Esophagus muscularis mucosa (tissue), 4 donors: ENCODE results near the gene MED22.

Source experiments
- CTCF ChIP-seq, 3 experiments: fragments of 200-600 bp in 2 of 3; fragments of 450-650 bp in 1 of 3; sonication (generic) in 2 of 3; IDR thresholded peaks; one replicate each; pipeline ENCODE4 v1.5.1; 2017 to 2019; ENCODE audit warnings: antibody characterized with exemption in 3 of 3, mild to moderate bottlenecking in 2 of 3, moderate library complexity in 1 of 3
- EP300 ChIP-seq: sonication (generic); formaldehyde crosslinking; IDR thresholded peaks from one replicate; pipeline ENCODE4 v1.6.1; 2017; ENCODE audit warnings: antibody characterized with exemption
- POLR2A ChIP-seq: fragments of 450-650 bp; IDR thresholded peaks from one replicate; pipeline ENCODE4 v1.6.1; 2017; ENCODE audit warnings: antibody characterized with exemption, moderate library complexity, mild to moderate bottlenecking, low read depth
- POLR2AphosphoS5 ChIP-seq, 2 donors: sonication (generic); formaldehyde crosslinking; IDR thresholded peaks; one replicate each; pipeline ENCODE4 v1.6.1; 2017; ENCODE audit warnings: antibody characterized with exemption in 2 of 2

- no peak for TF ChIP-seq POLR2A
- TF ChIP-seq EP300: no peak
- no peak for TF ChIP-seq CTCF (IDR thresholded peaks at IDR 0.05)
- no peak for TF ChIP-seq POLR2AphosphoS5 (IDR thresholded peaks at IDR 0.05)
Observed at GRCh38 chr9:133353548-133353947, 5.6 kb upstream of the MED22 start.
